ENCODE measurements around the gene KCNH2. TPM values are rescaled to one million over a fixed set of nuclear protein-coding genes. Genes with fewer than 3 reads are reported as not detected.
"Not testable (repeated sequence)": the region's sequence is repeated elsewhere in the genome, so short reads cannot be mapped to it uniquely, and the experiment has no call there.

KCNH2 gene
- total RNA-seq, 2 experiments from 2014 or later, result 0.11 to 0.13 TPM

GRCh38 chr7:151013733-151014497, 35.8 kb upstream of the KCNH2 start:
- CTCF ChIA-PET, result interaction anchor here (0.6 to 1.7 kb wide), 7 partner anchors 10 to 380 kb away, joined by 3 to 7 read pairs (median 3); partner anchors contain the start of gene ATG9B
- POLR2A ChIA-PET, result interaction anchor here (0.7 to 1.0 kb wide), 2 partner anchors 14 to 15 kb away, joined by 3 to 5 read pairs; partner anchors contain the start of gene ABCB8

DNA sequence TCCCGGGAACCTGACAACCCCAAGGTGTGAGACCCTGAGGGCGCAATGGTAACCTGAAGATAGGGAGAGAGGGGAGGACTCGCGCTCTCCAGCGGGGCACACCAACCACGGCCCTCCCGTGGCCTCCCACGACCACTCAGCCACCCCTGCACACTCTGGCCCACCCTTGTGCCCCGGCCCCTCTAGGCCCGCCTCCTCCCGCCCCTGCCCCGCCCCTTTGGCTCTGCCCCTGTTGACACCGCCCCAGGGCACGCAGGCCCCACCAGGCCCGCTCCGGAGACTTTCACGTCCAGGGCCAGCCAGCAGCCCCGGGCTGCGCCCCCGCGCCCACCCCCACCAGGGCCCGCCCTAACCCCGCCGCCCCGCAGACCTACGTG, 35.2 kb upstream of the KCNH2 start:
- CTCF ChIA-PET, result interaction anchor here (0.7 to 1.7 kb wide), 5 partner anchors 13 to 380 kb away, joined by 3 to 7 read pairs (median 3); no protein-coding TSS in a partner anchor
- POLR2A ChIA-PET, result interaction anchor here (1.0 kb wide), 1 partner anchor 15 kb away, joined by 3 read pairs; the partner anchor contains the start of gene ABCB8

- ChIA-PET CTCF (interaction anchor here (0.7 to 1.1 kb wide), 2 partner anchors 33 to 379 kb away, joined by 3 read pairs; no protein-coding TSS in a partner anchor), POLR2A (no interaction called here)
Measured at GRCh38 chr7:151012911-151013347, 34.8 kb upstream of the KCNH2 start.

DNA sequence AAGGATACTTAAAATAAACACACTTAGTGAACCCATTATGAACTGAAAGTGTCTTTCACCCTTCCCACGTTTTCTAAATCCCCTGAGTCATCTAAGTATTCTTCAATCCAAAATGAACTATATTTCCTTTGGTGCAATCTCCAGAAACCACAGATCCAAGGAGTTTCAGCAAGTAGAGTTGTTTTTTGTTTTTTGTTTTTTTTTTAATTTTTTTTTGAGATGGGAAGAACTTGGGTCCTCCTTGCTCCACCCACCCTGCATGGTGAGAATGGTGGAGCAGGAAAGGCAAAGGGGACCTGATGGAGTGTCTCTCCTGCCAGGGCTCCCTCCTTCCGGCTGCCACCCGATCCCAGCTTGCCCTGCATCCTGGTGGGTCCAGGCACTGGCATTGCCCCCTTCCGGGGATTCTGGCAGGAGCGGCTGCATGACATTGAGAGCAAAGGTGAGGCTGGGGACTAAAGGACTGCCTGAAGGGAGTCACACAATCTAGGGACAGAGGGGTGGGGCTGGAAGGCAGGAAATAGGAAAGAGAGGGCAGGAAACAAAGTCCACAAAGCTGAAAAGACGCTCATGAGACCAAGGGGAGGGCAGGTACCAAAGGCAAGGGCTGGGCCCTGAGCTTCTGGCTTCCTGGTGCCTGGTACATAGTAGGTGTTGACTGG, 34.0 kb upstream of the KCNH2 start:
- ChIA-PET CTCF (interaction anchor here (0.7 kb wide), 1 partner anchor 34 kb away, joined by 3 read pairs; no protein-coding TSS in a partner anchor), POLR2A (interaction anchor here (1.9 kb wide), 1 partner anchor 16 kb away, joined by 7 read pairs; the partner anchor contains the start of gene ABCB8)

DNA sequence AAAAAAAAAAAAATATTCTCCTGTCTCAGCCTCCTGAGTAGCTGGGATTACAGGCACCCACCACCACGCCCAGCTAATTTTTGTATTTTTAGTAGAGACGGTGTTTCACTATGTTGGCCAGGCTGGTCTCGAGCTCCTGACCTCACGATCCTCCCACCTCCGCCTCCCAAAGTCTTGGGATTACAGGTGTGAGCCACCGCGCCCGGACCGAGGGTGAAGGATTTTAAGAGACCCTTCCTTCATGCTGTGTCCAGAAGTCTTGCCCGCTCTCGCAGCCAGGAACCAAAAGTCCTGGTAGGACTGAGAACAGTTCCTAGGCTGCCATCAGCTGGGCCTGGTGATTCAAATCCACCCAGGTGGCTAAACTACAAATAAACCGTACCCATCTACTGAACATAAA, 33.5 kb upstream of the KCNH2 start:
- CTCF ChIA-PET, result not testable (repeated sequence)

GRCh38 chr7:151011097-151011409, 32.9 kb upstream of the KCNH2 start:
- POLR2A ChIA-PET, result interaction anchor here (0.7 to 1.9 kb wide), 2 partner anchors 17 to 124 kb away, joined by 3 to 7 read pairs; partner anchors contain the start of gene ABCB8
- CTCF ChIA-PET, result interaction anchor here (1.1 to 4.4 kb wide), 3 partner anchors 7 to 100 kb away, joined by 3 to 38 read pairs (median 3); no protein-coding TSS in a partner anchor

More for the DNA sequence above, 33.5 kb upstream of the KCNH2 start:
- POLR2A ChIA-PET, result interaction anchor here (1.9 kb wide), 1 partner anchor 17 kb away, joined by 7 read pairs; the partner anchor contains the start of gene ABCB8

DNA sequence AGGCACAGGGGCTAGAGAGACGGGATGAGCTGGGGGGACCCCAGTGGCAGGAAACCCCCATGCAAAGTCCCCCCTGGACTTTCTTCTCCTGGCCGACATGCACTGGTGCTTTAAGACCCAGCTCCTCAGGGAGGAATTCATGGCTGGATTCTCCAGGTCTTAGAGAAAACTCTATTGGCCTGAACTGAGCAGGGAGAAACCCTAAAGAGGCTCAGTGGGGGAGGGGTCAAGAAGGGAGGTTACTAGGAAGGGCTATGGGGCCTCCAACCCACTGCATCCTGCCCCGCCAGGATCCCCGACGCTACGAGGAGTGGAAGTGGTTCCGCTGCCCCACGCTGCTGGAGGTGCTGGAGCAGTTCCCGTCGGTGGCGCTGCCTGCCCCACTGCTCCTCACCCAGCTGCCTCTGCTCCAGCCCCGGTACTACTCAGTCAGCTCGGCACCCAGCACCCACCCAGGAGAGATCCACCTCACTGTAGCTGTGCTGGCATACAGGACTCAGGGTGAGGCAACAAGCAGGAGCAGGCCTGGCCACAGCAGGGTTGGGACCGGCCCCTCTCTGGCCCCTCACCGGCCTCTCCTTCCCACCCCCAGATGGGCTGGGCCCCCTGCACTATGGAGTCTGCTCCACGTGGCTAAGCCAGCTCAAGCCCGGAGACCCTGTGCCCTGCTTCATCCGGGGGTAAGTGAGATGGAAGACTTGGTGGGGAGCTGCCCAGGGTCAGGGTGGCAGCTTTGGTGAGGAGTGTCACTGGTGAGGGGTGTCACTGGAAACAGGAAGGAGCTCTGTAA, 32.4 kb upstream of the KCNH2 start:
- ChIA-PET CTCF (interaction anchor here (1.1 to 4.4 kb wide), 4 partner anchors 8 to 100 kb away, joined by 3 to 38 read pairs (median 4); partner anchors contain the start of gene ATG9B), POLR2A (interaction anchor here (0.7 to 2.1 kb wide), 3 partner anchors 9 to 125 kb away, joined by 3 to 7 read pairs (median 7); partner anchors contain the start of gene ABCB8)

DNA sequence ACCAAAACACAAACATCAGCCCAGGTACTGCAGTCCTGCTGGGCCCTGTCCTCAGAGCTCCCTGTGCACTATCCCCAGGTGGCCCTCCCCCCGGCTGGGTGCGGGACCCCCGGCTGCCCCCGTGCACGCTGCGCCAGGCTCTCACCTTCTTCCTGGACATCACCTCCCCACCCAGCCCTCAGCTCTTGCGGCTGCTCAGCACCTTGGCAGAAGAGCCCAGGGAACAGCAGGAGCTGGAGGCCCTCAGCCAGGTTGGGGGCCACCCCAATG, 31.9 kb upstream of the KCNH2 start:
- ChIA-PET CTCF (interaction anchor here (0.6 to 4.4 kb wide), 8 partner anchors 8 to 102 kb away, joined by 3 to 38 read pairs (median 4); partner anchors contain the start of gene ATG9B), POLR2A (interaction anchor here (0.6 to 2.1 kb wide), 2 partner anchors 9 to 1314 kb away, joined by 6 to 7 read pairs; no protein-coding TSS in a partner anchor)

GRCh38 chr7:151009327-151010036, 31.4 kb upstream of the KCNH2 start:
- POLR2A ChIA-PET, result interaction anchor here (0.6 to 2.1 kb wide), 4 partner anchors 10 to 1314 kb away, joined by 5 to 7 read pairs (median 6); partner anchors contain the start of genes ABCB8 and ABCF2
- CTCF ChIA-PET, result interaction anchor here (0.6 to 4.4 kb wide), 16 partner anchors 9 to 254 kb away, joined by 3 to 38 read pairs (median 4); partner anchors contain the start of genes ABCB8 and ATG9B

- CTCF ChIA-PET, result interaction anchor here (0.6 to 4.4 kb wide), 17 partner anchors 10 to 1630 kb away, joined by 3 to 38 read pairs (median 4); partner anchors contain the start of gene ABCB8
- POLR2A ChIA-PET, result interaction anchor here (0.7 to 2.1 kb wide), 5 partner anchors 10 to 218 kb away, joined by 4 to 7 read pairs (median 5); partner anchors contain the start of genes ABCB8 and ABCF2
Measured at GRCh38 chr7:151008511-151009323, 30.6 kb upstream of the KCNH2 start.

DNA sequence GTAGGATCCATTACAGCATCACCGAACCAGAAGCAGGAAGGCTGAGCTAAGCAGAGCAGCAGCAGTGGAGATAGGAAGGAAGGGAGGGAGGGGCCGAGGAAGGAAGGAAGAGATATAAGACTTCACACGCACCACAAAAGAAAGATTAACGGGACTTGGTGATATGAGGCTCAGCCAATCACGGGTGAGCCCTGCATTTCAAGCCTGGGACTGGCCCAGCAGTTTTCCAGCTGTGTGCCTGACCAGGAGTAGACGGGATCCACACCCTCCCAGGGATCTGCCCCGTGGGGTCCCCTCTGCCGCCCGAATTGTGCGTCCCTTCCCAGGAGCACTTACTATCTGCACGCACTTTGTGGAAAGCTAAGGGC, 30.0 kb upstream of the KCNH2 start:
- ChIA-PET POLR2A (interaction anchor here (0.7 to 1.5 kb wide), 4 partner anchors 10 to 219 kb away, joined by 4 to 6 read pairs (median 4); partner anchors contain the start of genes ABCB8 and ABCF2), CTCF (interaction anchor here (0.6 to 4.4 kb wide), 11 partner anchors 10 to 1630 kb away, joined by 3 to 38 read pairs (median 5); no protein-coding TSS in a partner anchor)

DNA sequence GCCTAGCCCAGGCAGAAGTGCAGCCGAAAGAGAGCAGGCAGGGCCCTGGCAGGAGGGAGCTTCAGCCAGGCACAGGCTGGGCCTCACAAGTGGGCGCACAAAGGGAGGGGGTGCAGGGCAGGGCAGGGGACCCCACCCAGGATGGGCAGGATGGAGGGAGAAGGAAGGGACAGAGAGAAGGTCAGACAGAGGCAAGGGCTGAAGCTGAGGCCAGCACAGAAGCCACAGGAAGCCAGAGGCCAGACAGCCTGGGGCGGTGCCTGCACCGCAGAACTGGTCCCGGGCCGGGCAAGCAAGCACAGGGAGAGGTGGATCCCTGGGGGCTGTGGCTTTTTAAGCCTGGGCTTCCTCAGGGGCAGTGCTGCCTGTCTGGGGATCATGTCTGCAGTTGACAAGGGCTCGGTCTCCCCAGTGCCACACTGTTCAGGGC, 29.4 kb upstream of the KCNH2 start:
- POLR2A ChIA-PET, result interaction anchor here (1.0 kb wide), 1 partner anchor 11 kb away, joined by 4 read pairs; no protein-coding TSS in a partner anchor
- CTCF ChIA-PET, result interaction anchor here (1.1 to 4.4 kb wide), 7 partner anchors 9 to 252 kb away, joined by 3 to 38 read pairs (median 5); no protein-coding TSS in a partner anchor

DNA sequence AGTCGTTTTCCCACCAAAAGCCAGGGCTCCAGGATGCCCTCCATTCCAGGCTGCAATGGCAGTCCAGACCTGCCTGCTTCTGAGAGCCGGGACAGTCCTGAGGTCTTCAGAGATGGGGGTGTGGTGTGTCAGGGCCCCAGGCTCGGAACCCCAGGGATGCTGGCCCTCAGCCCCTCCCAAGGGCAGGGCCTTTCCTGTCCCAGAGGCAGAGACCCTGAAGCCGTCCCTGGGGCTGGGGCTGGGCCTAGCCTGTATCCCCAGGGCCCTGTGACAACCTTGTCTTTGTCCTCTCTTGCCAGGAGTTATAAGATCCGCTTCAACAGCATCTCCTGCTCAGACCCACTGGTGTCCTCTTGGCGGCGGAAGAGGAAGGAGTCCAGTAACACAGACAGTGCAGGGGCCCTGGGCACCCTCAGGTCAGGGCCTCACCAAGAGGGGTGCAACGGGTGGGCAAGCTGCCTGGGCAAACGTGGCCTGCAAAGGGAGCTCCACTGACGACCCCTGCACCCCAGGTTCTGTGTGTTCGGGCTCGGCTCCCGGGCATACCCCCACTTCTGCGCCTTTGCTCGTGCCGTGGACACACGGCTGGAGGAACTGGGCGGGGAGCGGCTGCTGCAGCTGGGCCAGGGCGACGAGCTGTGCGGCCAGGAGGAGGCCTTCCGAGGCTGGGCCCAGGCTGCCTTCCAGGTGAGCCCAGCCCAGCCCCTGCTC, 28.6 kb upstream of the KCNH2 start:
- ChIA-PET CTCF (interaction anchor here (1.3 to 4.4 kb wide), 2 partner anchors 12 to 44 kb away, joined by 4 to 38 read pairs; no protein-coding TSS in a partner anchor), POLR2A (no interaction called here)

DNA sequence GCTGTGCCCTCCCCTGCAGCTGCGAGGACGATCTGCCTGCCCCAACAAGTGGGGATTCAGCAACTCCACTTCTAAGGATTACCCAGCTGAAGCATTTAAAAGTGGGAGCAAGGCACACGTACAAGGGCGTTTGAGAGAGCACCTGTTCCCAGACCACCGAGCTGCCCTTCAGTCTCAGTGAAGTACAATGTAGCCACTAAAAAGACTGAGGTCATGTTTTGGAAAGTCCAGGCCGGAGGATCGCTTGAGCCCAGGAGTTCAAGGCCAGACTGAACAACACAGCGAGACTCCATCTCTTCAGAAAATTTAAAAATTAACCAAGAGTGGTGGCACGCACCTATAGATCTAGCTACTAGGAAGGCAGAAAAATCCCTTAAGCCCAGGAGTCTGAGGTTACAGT, 27.4 kb upstream of the KCNH2 start:
- ChIA-PET CTCF (interaction anchor here (0.8 to 1.5 kb wide), 3 partner anchors 16 to 36 kb away, joined by 3 read pairs; no protein-coding TSS in a partner anchor), POLR2A (no interaction called here)

DNA sequence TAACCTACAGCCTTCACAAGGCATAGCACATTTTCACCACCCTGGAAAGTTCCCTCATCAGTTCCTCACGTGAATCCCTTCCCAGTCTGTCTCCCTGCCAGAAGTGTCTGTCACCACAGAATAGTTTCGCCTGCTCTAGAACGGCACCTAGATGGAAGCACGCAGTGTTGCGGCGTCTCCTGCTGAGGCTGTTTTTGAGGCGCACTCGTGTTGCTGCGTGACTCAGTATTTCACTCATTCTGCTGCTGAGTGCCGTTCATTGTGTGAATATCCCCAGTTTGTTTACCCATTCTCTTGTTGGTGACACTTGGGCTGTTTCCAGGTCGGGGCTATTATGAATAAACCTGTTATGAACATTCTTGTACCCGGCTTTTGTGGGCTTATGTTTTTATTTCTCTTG, 25.5 kb upstream of the KCNH2 start:
- ChIA-PET CTCF (no interaction called here), POLR2A (no interaction called here)

DNA sequence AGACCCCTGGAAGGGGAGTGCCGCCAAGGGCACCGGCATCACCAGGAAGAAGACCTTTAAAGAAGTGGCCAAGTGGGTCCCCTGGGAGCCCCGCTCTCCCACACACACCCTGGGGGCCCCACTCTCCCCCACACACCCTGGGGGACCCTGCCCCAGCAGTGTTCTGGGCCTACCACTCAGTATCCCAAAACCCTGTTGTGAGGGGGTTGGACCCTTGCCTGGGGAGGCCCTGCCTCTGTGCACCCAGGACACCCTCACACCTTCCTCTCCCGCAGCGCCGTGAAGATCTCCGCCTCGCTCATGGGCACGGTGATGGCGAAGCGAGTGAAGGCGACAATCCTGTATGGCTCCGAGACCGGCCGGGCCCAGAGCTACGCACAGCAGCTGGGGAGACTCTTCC, 23.4 kb upstream of the KCNH2 start:
- CTCF ChIA-PET, result no interaction called here
- POLR2A ChIA-PET, result no interaction called here
